GM08714 (cell line): ENCODE data around the gene IRF2BP2.
A peak's percentile ranks its signal among the peaks of the same experiment; 100 is the strongest.

Source experiments
- H3K4me3 ChIP-seq: fragments of 200-500 bp; sonication (Bioruptor generic); 2 replicates; pipeline ENCODE4 v1.5.1; 2014; ENCODE audit warnings: mild to moderate bottlenecking, low read length, inconsistent platforms
- ZNF274 ChIP-seq: IDR thresholded peaks from 2 replicates; pipeline ENCODE4 v1.6.1; 2012; ENCODE audit warnings: mild to moderate bottlenecking, low read depth, low read length

IRF2BP2 gene

DNA sequence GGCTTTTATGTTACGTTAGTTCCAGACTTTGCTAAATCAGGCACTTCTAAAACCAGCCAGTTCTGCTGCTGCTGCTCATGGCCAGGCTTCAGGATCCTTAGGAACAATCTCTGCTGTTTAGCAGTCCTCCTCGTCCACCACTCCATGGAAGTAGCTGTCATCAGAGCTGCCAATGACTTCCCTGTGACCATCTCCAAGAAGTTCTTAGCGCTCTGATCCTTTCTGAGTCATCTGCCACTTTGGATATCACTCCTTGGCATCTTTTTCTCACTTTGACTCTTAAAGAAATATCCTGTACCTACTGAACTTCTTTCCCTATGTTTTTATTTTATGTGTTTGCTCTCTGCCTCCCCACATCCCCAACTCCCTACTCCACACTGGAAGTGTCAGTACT is 14.7 kb upstream of the IRF2BP2 start:
- H3K4me3 ChIP-seq = no peak overlapping the region
- TF ChIP-seq ZNF274 = no peak

DNA sequence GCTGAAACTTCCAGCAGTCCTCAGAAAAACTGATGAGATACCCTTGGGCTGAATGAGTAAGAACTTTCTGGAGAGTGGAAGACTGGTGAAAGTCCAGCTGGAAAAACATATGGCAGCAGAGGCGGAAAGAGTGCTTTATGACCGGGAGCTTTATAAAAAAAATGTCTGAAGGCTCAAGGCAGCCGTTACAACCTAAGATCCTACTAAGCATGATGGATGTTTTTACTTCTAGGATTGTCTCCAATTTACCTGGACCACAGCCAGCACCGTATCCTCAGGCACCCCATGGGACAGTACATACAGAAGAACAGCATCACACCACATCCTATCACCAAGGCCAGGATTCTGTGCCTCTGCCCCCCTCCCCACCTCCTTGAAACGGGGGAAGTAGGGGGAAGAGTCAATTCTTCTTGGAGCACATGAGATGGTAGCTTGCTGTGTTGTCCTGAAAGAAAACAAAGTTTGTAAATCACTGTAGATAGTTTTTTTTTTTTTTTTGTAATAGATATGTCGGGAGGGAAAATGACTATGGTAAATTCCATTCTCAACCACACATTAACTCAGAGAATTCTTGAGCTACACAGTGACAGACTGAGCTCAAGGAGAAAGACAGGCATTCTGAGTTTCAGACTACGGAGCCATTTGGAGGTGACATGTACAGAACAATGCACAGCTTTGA is 11.8 kb upstream of the IRF2BP2 start:
- TF ChIP-seq ZNF274 = no peak
- H3K4me3 ChIP-seq = no peak overlapping the region

DNA sequence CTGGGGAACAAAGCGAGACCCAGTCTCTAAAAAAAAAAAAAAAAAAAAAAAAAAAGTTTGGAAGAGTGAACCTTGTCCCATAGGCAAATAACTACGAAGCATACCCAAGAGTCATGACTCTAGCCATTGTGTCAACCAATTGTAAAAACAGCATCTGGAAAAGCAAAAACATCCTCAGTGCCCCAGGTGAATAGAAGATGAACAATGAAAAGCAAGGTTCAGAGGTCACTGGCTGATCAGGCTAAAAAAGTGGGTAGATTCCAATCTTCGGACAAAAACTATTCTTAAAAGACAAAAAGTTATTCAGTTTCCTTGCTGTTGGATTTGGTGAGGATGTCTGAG is 11.1 kb upstream of the IRF2BP2 start:
- no peak for TF ChIP-seq ZNF274

DNA sequence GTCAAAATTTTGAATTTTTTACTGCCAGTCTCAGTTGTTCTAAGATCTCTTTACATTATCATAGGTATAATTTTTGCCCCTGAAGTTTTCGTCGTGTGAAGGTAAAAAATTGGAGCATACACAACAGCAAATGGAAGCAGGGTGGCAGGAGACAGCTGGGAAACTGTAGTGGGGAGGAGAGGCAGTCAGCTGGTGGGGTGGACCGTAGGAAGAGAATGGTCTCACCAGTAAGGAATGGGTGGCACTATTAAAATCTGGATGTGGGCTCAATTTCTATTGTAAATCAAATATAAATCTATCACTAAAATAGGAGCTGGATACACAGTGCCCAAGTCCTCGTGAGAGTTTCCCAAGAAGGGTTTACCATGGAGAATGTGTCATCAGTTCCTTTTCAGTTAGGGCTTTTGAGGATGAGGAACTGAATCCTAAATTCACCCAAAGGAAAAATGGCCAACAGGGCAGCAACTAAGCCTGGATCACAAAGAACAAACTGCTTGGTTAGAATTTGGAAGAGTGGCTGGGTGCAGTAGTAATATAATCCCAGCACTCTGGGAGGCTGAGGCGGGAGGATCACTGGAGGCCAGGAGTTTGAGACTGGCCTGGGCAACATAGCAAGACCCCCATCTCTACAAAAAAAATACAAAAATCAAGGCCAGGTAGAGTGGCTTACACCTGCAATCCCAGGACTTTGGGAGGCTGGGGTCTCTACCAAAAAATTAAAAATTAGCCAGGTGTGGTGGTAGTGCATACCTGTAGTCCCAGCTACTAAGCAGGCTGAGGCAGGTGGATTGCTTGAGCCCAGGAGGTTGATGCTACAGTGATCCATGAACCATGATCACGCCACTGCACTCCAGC is 10.5 kb upstream of the IRF2BP2 start:
- no peak for TF ChIP-seq ZNF274
- no peak overlapping the region for H3K4me3 ChIP-seq

More for the DNA sequence above, 11.1 kb upstream of the IRF2BP2 start:
- H3K4me3 ChIP-seq = no peak overlapping the region

DNA sequence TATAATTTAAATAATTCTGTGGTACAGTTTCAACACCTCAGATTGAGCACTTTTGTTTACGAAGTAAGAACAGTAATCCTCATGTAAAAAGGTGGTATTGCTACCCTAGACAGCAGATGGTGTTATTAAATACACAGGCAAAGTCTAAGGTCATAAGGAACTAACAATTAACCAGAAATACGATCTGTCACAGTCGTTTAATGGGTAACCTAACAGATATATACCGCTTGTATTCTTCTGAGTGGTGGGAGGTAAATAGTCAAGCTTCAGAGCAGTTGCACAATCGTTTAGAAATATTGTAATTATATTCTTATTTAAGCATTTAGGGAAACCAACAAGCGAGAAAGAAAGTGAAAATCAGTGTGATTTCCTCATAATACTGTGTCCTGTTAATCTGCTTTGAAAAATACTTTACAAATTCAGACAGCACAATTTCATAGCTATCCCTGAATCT is 9.8 kb upstream of the IRF2BP2 start:
- TF ChIP-seq ZNF274 = no peak
- no peak overlapping the region for H3K4me3 ChIP-seq

DNA sequence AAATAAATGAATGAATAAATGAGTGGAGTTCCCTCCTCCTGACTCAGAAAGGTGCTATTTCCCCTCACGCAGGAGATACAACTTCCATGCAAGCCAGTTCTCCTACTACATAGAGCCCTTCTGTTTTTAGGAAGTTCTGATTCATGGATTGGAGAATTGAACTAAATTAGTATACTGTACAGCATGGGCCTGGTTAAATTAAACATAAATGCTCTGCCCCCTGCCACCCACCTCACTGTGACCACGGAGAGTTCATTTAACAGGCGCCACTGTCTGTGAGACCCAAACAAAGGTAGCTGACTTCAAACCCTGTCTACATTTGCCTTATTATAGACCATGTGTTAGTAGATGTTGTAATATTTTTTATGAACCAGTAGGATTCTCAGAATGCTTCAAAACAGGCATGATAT is 9.1 kb upstream of the IRF2BP2 start:
- no peak overlapping the region for H3K4me3 ChIP-seq
- no peak for TF ChIP-seq ZNF274

DNA sequence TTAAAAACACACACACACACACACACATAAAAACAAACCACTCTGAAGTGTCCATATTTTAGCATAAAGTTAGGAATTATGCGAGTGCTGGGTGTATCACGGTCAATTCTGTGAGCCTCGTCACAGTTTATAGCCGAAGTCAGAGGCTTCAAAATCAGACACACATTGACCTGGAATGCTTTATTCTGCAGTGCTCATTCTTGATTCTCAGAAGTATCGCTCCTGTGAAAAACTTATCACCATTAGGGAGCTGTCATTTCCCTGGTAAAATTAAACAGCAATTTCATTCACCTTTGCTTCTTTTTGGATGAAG is 8.7 kb upstream of the IRF2BP2 start:
- TF ChIP-seq ZNF274 = no peak
- H3K4me3 ChIP-seq = no peak overlapping the region

DNA sequence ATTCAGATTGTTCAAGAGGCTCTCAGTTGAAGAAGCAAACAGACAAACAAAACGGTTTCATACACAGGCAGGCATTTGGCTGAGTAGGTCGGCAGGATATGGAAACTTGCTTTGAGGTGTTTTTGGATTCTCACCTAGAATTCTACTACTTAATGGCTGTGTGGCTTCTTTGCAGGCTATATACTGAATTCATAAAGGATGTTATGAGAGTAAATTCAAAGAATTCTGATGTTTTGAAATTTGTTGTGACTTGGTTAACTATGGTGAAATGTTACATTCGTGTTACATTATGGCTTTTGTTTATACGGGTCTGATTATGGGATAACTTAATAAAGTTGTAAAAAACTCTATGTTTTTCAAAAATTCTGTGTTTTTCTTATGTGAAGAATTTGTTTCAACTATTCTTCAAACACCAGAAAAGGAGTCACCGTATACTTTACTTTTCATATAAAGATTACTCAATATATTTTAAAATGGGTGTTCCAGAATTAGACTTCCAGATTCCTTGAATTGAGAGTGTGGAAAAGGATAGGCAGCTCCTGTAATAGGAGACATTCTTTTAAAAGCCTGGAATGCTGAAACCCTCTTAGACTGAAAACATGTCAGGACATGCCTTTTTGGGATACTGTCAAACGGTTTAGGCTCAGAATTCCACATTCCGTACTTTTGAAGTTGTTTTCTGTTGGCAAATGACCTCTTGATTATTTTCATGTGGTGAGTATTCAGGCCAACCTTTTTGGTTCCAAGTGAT is 8.2 kb upstream of the IRF2BP2 start:
- no peak overlapping the region for H3K4me3 ChIP-seq
- no peak for TF ChIP-seq ZNF274

DNA sequence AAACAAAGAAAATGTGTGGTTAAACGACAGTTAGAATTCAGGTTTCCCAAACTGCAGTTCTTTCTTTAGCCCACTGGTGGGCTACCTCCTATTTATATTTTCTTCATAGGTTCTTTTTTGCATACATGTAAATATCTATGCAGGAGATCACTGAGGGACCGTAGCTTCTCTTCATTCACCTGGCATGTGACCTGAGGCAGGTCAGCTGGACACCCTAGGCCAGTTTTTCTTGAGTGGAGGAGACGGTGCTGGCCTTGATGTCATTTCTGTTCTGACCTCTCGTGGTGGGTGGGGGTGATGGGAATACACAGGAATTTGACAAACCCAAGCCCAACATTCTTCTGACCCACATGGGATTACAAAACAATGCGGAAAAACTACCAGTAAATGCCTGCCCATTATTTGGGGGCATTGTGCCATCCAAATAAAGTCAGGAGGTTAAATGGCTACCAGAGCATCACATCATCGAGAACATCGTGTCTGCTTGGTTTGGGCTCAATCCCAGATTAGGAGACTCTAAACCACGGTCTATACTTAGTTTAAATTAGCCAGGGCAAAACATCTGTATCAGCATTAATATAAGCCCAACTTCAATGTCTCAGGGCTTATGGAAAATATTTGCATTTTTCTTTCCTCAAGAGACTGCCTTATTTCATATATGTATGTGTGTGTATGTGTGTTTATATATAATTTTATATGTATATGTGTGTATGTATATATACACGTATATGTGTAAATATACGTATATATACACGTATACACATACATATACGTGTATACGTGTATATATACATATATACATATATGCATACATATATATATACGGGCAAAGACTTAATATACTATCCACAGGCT is 7.4 kb upstream of the IRF2BP2 start:
- no peak overlapping the region for H3K4me3 ChIP-seq
- no peak for TF ChIP-seq ZNF274

DNA sequence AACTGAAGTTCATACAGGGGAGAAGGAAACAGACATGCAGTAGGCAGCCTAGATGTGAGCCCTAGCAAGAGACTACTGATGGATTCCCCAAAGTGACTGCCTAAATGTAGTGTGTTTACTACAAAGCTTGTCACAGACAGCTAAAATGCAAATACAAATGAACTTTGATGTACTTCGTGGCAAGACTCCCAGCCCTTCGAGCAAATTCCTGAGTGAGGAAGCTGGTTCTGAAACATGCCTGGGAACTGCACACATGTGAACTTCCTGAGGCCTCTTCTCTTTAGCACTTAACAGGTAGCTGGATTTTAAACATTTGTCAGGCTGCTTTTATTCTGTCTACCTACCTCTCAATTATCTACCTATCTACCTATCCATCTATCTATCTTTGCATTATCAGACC is 6.7 kb upstream of the IRF2BP2 start:
- no peak overlapping the region for H3K4me3 ChIP-seq
- TF ChIP-seq ZNF274 = no peak

DNA sequence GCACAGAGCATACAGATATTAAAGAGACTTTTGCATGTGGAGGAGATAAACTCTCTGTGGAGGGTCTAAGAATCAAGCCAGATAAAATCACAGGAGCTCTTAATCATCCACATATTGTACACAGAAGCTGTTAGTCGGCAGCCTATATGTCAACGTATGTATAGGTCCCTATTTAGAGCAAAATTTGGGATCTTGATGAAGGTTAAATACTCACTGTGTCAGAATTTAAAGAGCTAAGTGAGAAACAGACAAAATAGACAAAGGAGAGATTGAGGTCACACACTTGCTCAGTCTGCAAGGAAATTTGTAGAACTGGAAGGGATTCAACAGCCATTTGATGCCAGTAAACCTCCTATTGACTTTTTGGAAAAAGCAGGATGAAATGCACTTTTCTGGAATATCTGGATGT is 4.1 kb upstream of the IRF2BP2 start:
- H3K4me3 ChIP-seq = no peak overlapping the region
- no peak for TF ChIP-seq ZNF274

DNA sequence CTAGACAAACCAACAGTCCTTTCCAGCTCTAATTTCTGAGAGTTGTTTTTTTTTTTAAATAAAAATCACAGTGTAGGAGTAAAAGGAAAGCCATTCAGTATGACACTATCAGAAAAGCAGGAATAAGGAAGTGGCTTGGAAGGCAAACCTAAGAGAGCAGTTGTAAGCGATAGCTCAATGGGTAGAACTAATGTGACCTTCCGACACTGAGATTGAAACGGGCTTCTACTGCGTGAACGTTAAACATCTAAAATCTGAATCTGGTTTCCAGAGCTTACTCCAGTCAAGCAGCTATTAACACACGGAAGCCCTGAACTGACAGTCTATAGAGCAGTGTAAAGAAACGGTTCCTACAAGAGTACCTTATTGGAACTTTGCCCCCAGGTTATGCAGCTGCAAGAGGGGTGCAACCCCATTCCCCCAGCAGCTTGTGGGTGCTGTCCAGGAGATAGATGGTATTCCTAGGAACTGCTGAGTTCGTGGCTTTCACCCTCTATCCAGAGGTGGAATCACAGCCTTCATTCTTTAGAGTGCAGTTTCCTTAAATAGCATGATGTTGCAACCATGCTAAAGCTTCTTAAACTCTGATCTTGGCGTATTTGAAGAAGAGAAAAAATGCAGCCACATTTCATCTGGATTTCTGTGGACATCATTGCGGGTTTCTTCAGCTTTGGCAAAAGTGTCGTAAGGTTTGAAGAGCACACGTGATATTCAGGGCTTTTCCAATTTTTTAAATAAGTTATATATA is 3.3 kb upstream of the IRF2BP2 start:
- no peak for TF ChIP-seq ZNF274
- peak overlapping the region; percentile 53; the same call in 1 of the 2 replicates for H3K4me3 ChIP-seq
